Endometrium (tissue), 2 donors: ENCODE data around the gene SVOP.
"Not testable (repeated sequence)": the region's sequence is repeated elsewhere in the genome, so short reads cannot be mapped to it uniquely, and the experiment has no call there.

Experiments used
- FAIRE-seq: peaks from 2 replicates; lab custom pipeline; 2012; peaks lifted over from hg19 to GRCh38; lab: Jason Lieb, UNC
- donor health status: control.
- donor health status: control.

Gene SVOP, protein sequence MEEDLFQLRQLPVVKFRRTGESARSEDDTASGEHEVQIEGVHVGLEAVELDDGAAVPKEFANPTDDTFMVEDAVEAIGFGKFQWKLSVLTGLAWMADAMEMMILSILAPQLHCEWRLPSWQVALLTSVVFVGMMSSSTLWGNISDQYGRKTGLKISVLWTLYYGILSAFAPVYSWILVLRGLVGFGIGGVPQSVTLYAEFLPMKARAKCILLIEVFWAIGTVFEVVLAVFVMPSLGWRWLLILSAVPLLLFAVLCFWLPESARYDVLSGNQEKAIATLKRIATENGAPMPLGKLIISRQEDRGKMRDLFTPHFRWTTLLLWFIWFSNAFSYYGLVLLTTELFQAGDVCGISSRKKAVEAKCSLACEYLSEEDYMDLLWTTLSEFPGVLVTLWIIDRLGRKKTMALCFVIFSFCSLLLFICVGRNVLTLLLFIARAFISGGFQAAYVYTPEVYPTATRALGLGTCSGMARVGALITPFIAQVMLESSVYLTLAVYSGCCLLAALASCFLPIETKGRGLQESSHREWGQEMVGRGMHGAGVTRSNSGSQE

DNA sequence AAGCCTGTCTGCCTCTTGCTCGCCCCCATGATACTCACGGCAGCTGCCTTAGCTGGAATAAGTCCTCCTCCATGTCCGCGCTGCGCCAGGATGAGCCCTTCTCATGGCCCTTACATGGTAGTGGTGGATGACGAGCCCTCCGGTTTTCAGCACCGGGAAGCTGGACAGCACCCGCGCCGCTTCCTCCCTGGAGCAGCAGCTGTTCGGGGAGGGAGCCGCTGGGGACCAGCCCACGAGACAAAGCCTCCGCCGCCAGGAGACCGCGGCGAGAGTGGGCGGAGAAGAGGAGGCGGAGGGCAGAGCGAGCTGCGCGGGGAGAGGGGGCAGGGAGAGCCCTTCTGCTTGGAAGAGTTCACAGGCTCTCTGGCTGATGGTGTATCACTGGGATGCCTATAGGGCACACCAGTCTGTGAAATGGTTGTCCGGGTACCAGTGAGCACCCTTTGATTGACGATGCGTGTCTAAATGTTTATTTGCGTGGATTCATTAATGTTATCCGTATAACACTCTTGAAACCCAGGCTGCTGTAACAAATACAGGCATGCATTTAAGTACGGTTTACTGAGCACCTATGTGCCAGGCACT is at the start of gene SVOP:
SVOP (minus strand) TSS at position 273 of the 585 bp plus-strand sequence; CDS start at position 73, 200 bp downstream.
- peak; percentile 55 for FAIRE-seq

DNA sequence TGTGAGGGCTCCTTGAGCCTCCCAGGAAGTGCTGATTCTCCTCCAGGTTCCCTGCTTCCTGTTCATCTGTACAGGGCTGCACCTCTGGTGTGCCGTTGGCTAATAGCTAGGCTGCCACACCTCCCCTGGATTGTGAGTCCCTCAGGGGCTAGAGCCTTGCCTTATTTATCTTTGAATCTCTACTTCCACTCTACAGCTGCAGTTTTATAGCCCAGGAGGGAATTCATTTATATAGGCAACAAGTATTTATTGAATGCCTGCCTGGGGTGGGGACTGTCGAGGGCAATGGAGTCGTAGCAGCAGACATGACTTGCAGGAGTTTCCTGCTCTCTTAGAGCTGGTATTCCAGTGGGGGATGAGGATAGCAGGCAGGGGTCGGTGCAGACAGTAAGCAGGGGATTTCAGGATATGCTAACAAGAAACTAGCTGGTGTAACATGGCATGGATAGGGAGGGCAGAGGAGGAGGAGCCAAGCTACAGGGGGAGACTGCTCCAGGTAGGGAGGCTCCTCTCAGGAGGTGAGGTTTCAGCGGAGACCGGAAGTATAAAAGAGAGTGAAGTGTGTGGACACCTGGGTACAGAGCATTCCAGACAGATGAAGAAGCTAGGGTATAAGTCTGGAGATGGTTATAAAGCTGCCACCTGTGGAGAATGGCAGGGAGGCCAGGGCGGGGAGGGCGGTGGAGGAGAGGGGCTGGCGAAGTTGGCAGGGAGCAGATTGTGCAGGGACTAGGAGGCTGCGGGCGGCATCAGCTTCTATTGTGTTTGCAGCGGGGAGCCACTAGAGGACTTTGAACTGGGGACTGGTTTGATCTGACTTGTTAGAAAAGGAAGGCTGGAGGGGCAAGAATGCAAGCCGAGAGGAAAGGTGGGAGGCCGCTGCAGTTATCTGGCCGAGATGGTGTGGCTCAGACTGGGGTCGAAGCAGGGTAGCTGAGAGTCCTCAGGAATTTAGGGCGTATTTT is 48.7 kb upstream of the SVOP start:
- no peak for FAIRE-seq

DNA sequence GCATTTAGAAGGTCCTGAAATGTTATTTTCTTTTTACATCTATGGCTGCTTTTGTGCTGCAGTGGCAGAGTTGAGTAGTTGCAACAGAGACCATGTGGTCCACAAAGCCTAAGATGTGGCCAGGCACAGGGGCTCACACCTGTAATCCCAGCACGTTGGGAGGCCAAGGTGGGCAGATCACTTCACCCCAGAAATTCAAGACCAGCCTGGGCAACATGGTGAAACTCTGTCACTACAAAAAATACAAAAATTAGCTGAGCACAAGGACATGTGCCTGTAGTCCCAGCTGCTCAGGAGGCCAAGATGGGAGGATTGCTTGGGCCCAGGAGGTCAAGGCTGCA is 45.0 kb upstream of the SVOP start:
- no peak for FAIRE-seq

DNA sequence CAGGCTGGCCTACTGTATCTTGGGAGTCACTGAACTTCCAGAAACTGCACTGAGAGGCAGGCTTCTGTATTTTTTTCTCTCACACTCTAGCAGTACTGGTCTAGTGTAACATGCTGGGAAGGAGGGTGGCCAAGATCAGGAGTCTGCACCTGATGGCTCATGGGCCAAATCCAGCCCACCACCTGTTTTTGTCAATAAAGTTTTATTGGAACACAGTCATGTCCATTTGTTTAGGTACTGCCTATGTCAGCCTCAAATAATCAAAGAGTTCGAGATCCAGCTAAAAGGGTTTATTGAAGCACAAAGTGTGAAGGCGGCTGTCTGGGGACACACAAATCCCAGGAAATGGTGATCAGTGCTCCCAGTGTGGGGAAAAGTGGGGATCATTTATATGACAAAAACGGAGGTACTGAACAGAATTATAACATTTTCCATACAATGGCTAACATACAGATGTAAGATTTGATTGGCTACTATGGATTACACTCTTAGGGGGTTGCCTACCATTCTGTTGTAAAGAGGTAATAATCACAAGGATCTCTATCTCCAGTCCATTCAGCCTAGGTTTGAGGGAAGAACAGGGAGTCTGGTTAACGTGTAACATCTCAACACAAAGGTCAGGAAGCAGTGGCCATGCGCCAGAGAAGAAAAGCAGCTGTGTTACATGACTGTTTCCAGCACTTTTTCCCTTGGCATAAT is 44.4 kb upstream of the SVOP start:
- no peak for FAIRE-seq

DNA sequence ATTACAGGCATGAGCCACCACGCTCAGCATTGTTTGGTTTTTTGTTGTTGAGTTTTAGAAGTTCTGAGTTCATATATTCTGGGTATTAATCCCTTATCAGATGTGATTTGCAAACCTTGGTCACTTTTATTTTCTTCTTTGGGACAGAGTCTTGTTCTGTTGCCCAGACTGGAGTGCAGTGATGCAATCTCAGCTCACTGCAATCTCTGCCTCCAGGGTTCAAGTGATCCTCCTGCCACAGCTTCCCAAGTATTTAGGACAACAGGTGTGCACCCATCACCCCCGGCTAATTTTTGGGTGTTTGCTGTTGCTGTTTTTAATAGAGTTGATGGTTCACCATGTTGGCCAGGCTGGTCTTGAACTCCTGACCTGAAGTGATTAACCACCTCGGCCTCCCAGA is 43.3 kb upstream of the SVOP start:
- no peak for FAIRE-seq

DNA sequence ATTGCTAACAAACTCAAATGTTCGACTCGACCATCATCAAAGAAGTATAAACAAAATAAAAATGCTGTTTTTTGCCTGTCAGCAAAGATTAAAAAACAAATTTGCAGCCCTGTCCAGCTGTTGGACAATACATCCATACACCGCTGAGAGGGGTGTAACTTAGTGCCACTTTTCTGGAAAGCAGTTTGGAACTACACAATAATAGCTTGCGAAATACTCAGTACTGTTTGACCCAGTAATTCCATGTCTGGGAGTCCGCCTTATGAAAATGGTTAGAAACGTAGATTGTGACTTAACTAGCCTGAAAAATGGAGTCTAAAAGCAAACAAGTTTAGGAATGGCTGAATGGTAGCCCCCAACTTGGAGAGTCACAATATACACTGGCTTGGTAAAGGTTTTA is 37.9 kb upstream of the SVOP start:
- no peak for FAIRE-seq

DNA sequence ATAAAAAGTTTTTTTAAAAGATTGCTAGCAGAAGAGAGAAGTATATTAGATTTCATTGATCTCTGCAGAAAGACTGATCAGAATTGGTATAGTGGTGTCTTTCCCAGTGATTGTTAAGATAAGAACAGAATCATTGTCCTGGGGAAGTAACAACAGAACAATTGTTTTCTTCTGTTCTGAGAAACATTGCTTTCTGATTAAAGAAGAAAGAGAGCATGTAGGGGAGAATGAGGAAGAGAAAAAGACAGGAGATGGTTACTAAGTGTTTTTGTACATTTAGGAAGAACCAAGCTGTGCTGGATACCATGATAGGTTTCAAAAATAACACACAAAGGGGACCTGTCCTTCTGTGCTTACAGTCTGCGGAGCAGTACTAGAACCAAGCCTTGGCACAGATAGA is 36.5 kb upstream of the SVOP start:
- FAIRE-seq = no peak

DNA sequence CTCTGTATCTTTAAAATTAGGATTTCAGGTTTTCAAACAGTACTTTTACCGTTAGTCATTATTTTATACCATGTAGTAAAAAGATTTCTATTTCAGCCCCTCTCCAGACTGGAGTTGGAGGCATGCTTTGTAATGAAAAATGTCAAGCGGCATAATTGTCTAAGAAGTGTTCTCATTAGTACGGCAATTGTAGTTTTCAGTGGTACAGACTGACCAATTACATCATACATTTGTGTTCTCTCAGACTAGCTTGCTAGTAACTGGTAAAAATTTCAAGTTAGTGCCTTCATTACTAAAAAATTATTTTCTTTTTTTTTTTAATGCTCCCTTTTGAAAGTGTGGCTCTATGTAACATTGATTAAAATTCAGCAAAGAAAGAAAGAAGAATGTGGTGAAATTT is 36.0 kb upstream of the SVOP start:
- FAIRE-seq = no peak

DNA sequence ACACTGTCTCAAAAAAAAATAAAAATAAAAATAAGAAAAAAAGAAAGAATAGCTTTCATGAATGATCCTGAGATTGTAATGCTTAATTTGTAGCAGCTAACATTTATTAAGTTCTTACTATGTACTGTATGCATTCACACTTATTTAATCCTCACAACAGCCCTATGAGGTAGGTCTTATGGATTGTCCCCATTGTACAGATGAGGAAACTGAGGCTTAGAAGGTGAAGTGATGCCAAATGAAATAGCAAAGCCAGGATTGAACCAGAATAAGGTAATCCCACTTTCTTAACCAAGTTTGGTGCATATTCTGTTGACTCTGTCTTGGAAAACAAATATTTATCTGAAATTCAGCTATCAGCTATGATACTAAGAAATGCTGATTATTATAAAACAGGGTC is 33.7 kb upstream of the SVOP start:
- no peak for FAIRE-seq

DNA sequence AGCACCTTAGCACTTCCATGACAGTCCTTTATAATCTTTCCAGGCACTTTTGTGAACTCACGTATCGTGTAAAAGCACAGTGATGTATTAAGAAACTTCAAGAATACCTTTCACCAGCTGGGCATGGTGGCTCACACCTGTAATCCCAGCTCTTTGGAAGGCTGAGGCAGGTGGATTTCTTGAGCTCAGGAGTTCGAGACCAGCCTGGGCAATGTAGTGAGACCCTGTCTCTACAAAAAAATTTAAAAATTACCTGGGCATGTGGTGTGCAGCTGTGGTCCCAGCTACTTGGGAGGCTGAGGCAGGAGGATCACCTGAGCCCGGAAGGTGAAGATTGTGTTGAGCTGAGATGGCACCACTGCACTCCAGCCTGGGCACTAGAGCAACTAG is 33.3 kb upstream of the SVOP start:
- not testable (repeated sequence) for FAIRE-seq

DNA sequence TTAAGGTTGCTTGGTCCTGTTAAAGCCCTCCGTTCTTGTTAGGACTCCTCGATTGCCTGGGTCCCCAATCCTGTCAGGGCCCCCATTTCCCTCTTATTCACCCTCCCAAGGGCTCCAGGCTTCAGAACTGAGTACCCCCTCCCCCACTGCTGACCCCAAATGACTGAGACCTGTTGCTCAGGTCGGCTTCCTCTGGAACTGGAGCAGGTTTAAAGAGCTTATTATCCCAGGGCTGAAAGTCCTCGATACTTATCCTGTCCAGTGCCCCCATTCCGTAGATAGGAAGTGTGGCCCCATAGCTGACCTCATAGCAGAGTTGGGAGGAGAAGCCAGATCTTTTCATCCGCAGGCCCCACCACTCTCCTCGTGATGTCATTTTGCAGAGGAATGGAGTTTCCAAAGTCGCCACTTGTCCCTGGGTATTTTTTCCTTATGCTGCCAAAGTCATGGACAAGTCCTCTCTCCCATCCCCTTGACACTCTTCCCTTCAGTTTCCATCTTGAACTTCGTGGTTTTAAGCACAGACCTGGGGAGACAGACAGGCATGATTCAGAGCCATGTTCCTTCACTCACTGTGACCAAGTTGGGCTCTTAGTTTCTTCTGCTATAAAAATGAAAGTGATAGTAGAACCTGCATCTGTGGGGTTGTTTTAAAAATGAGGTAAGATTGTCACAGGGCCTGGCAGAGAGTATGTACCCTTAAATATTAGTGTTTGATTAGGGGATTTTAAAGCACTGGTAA is 32.7 kb upstream of the SVOP start:
- FAIRE-seq = no peak

DNA sequence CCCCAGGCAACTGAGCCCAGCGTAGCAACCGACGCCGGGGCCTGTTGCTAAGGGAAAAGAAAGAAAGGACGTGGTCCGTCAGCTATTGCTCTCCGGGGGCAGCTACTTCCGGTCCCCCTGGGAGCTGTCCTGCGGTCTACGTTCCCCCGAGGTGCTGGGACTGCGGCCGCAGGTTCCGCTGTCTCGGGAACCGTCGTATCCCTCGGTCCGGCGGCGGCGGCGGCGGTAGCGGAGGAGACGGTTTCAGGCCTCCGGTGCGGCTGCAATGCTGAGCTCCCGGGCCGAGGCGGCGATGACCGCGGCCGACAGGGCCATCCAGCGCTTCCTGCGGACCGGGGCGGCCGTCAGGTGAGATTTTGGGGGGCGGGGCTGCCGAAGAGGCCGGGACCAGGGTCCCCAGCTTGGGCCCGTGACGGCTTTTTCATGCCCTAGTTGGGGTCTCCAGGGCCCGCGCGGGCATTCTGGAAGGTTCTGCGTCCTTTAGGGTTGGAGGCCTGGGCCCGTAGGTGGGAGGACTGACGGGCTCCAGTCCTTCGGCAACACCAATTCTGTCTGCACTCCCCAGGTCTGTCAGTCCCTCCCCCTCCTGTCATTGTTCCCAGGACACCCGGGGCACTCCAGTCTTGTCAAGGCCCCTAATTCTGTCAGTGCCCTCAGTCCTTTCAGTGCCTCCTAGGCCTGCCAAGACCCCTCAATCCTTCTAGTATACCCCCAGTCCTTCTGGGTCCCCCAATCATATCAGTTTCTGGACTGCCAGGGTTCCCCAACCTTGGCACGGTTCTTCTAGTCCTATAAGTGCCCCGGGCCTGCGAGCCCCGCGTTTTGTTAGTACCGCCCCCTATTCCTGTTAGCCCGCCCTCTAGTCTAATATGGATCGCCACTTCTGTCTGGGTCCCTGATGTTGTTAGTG is 31.8 kb upstream of the SVOP start, which contains the start of gene USP30:
USP30 (plus strand) TSS at position 163 of the 910 bp plus-strand sequence; CDS start at position 266, 103 bp downstream.
- FAIRE-seq = no peak

DNA sequence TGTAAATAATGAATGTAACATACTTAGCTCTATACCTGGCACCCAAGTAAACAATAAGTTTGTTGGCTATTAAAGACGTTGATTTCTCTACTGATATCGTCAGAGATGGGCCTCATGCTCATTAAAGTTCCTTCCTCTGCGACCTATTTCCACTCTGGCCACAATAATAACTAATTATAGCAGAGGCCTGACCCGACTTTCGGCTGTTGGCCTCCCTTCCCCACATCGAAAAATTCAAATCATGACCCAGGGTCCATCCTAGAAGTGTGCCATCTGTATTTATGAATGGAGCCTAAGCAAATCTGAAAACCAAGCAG is 31.2 kb upstream of the SVOP start:
- FAIRE-seq = no peak

DNA sequence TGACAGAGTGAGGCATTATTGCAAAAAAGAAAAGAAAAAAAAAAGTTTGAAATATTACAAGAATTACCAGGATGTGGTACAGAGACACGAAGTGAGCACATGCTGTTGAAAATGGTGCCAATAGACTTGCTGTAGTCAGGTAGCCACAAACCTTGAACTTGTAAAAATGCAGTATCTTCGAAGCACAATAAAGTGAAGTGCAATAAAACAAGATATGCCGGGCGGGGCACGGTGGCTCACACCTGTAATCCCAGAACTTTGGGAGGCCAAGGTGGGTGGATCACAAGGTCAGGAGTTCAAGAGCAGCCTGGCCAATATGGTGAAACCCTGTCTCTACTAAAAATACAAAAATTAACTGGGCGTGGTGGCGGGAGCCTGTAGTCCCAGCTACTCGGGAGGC is 28.9 kb upstream of the SVOP start:
- not testable (repeated sequence) for FAIRE-seq

DNA sequence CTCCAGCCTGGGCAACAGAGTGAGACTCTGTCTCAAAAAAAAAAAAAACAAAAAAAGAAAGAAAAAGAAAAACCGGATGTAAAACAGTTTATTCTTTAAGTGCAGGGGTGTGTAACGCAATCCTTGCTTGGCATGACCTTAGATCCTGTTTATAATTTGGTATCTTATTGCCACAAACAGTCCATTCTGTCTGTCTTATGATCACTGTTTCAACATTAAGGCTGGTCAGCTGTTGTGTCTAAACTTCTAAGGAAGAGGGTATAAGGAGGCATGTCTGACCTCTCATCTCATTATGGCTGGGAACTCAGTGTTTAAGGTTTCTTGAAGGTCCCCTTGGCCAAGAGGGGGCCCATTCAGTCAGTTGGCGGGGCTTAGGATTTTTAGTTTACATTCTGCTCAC is 27.8 kb upstream of the SVOP start:
- not testable (repeated sequence) for FAIRE-seq

DNA sequence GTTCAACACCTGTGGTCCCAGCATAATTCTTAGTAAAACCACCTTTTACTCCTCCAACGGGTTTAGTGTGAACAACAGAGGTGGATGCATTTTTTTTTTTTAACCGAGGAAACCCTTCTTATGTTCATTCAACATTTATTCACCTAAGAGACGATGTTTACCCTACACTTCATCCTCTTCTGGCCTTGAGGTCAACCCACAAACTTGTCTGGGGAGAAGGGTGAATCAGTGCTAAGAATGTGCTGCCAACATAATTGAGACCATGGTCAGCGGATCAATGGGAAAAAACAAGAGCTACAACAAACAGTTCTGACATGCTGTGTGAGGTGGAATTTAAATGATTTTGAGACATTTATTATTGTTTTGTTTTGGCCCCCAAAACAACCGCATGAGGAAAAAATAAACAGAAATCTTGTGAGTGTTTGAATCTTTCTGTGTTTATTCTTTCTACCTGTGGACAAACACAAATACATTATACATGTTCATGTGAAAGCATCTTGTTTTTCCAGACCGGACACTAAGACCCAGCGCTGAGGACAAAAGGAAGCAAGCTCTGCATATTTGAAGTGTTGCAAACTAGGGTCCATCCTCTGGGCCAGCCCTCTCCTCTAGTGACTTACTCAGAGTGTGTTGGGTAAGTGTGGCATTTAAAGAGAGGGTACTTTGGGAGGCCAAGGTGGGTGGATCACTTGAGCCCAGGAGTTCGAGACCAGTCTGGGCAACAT is 26.4 kb upstream of the SVOP start:
- no peak for FAIRE-seq

DNA sequence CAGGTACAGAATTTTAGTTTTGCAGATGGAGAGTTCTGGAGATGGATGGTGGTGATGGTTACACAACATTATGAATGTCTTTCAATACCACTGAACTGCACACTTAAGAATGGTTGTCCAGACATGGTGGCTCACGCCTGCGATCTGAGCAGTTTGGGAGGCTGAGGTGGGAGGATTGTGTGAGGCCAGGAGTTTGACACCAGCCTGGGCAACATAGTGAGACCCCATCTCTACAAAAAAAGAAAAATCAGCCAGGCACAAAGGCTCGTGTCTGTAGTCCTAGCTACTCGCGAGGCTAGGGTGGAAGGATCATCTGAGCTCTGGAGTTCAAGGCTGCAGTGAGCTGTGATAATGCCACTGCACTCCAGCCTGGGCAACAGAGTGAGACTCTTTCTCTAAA is 23.4 kb upstream of the SVOP start:
- no peak for FAIRE-seq

DNA sequence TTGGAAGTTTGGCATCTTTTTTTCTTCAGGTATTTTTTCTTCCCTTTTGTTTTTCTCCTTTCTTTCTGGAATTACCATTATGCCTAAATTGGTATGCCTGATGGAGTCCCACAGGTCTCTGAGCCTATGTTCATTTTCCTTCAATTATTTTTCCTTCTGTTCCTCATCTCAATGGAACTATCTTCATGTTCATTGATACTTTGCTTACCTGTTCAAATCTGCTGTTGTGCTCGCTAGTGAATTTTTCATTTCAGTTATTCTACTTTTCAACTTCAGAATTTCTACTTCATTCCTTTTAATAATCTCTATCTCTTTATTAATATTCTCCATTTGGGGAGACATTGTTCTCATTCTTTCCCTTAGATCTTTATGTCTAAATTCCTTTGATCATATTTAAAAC is 16.1 kb upstream of the SVOP start:
- FAIRE-seq = no peak
